HepG2 (cell line): Measurements from ENCODE around the gene LCK. TPM values are rescaled to one million over a fixed set of nuclear protein-coding genes. Genes with fewer than 3 reads are reported as not detected.
A peak's percentile ranks its signal among the peaks of the same experiment; 100 is the strongest.

Experiments
- RFX1 ChIP-seq: fragments of 450-650 bp; IDR thresholded peaks from 2 replicates; pipeline ENCODE4 v1.6.1; 2017
- SP2 ChIP-seq: sonication (generic); formaldehyde crosslinking; IDR thresholded peaks from 2 replicates; pipeline ENCODE4 v1.5.1; 2020; ENCODE audit warnings: mild to moderate bottlenecking, missing genetic modification reagents
- SUZ12 ChIP-seq: fragments of 150-350 bp; IDR thresholded peaks from 2 replicates; pipeline ENCODE4 v1.6.1; 2014; ENCODE audit warnings: low read depth, low read length
- ZFP41 ChIP-seq: sonication (generic); formaldehyde crosslinking; IDR thresholded peaks from 2 replicates; pipeline ENCODE4 v1.4.0; 2020; ENCODE audit warnings: mild to moderate bottlenecking, missing genetic modification reagents, borderline replicate concordance
- ZNF17 ChIP-seq: sonication (generic); formaldehyde crosslinking; IDR thresholded peaks from 2 replicates; pipeline ENCODE4 v1.5.0; 2020; ENCODE audit warnings: mild to moderate bottlenecking, missing genetic modification reagents
- ZNF274 ChIP-seq: sonication (generic); formaldehyde crosslinking; IDR thresholded peaks from 2 replicates; pipeline ENCODE4 v1.5.1; 2020; ENCODE audit warnings: mild to moderate bottlenecking, missing genetic modification reagents
- polyA plus RNA-seq, 8 experiments: library from polyadenylated mRNA; depleted of rRNA in 3 of 8; stranded (reverse) in 7 of 8; unstranded in 1 of 8; fragments of >200 nt; fragmentation: Illumina TruSeq in 4 of 8; extraction: Trizol in 4 of 8; gene quantifications; 2 replicates each; pipeline versions ENCODE4 v1.2.1 to v1.2.3, GENCODE V29; 2011 to 2016; ENCODE audit warnings: low read depth in 4 of 8, missing spikeins in 1 of 8, mixed read lengths in 1 of 8; ENCODE audit not compliant: insufficient read depth in 1 of 8
- total RNA-seq, 5 experiments: library from RNA; depleted of rRNA; stranded (reverse); fragments of >200 nt; fragmentation: Illumina TruSeq; extraction: Trizol; gene quantifications; 2 replicates each; pipeline ENCODE4 v1.2.3, GENCODE V29; 2016; ENCODE audit warnings: low read depth in 1 of 5
- TF ChIP-seq, protein P1 (sequence below): sonication (generic); formaldehyde crosslinking; IDR thresholded peaks from one replicate; pipeline ENCODE4 v1.5.1; 2020; ENCODE audit warnings: mild to moderate bottlenecking, missing genetic modification reagents; ENCODE audit errors: not compliant biosample characterization
- TF ChIP-seq, protein P2 (sequence below): sonication (generic); IDR thresholded peaks from 2 replicates; pipeline ENCODE4 v1.6.1; 2016; ENCODE audit warnings: low read depth, borderline replicate concordance
- TF ChIP-seq, protein P3 (sequence below): IDR thresholded peaks from 2 replicates; pipeline ENCODE4 v1.6.1; 2016; ENCODE audit warnings: missing biosample characterization, missing genetic modification reagents, low read depth
- TF ChIP-seq, protein P4 (sequence below): IDR thresholded peaks from 2 replicates; pipeline ENCODE4 v1.6.1; 2012; ENCODE audit warnings: low read depth, low read length, improper control_type of control experiment
- TF ChIP-seq, protein P5 (sequence below): sonication (generic); formaldehyde crosslinking; IDR thresholded peaks from 2 replicates; pipeline ENCODE4 v1.4.0; 2020; ENCODE audit warnings: mild to moderate bottlenecking, missing genetic modification reagents, borderline replicate concordance

Gene LCK
- total and polyA plus RNA-seq, 2 of the 13 experiments (the other 11 are each of a cell fraction or from before 2014, with no cell fraction given) = 0.93 to 1.8 TPM

DNA sequence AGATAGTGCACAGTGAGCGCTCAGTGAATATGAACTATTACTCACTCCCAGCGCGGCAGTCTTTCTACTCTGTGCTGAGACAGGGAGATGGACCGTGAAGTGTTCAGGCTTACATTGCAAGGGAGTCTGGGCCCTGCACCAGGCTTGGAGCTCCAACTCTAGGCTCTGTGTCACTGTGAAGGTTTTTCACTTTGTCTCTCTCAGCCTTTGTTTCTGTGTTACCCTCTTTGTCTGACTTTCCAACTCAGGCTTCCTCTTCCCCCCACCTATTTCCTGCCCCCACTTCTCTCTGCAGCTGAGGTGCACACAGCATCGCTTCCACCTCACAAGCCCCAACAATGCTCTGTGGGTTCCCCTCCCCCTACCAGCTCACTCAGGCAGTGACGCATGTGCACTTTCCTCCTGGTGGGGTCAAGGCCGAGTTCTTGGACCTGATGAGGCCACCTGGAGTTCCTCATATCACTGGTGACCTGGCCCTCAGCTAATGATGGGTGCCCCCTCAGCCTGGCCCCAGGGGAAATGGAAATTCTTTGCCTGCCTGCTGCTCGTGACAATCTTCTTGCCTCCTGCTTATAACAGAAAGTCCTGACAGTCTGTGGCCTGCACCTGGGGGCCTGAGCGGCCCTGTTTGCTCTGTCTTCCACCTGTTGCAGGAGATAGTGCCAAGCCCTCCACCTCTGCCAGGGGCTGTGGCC is 1.1 kb upstream of the LCK start (continued):
- TF ChIP-seq, protein P1, sequence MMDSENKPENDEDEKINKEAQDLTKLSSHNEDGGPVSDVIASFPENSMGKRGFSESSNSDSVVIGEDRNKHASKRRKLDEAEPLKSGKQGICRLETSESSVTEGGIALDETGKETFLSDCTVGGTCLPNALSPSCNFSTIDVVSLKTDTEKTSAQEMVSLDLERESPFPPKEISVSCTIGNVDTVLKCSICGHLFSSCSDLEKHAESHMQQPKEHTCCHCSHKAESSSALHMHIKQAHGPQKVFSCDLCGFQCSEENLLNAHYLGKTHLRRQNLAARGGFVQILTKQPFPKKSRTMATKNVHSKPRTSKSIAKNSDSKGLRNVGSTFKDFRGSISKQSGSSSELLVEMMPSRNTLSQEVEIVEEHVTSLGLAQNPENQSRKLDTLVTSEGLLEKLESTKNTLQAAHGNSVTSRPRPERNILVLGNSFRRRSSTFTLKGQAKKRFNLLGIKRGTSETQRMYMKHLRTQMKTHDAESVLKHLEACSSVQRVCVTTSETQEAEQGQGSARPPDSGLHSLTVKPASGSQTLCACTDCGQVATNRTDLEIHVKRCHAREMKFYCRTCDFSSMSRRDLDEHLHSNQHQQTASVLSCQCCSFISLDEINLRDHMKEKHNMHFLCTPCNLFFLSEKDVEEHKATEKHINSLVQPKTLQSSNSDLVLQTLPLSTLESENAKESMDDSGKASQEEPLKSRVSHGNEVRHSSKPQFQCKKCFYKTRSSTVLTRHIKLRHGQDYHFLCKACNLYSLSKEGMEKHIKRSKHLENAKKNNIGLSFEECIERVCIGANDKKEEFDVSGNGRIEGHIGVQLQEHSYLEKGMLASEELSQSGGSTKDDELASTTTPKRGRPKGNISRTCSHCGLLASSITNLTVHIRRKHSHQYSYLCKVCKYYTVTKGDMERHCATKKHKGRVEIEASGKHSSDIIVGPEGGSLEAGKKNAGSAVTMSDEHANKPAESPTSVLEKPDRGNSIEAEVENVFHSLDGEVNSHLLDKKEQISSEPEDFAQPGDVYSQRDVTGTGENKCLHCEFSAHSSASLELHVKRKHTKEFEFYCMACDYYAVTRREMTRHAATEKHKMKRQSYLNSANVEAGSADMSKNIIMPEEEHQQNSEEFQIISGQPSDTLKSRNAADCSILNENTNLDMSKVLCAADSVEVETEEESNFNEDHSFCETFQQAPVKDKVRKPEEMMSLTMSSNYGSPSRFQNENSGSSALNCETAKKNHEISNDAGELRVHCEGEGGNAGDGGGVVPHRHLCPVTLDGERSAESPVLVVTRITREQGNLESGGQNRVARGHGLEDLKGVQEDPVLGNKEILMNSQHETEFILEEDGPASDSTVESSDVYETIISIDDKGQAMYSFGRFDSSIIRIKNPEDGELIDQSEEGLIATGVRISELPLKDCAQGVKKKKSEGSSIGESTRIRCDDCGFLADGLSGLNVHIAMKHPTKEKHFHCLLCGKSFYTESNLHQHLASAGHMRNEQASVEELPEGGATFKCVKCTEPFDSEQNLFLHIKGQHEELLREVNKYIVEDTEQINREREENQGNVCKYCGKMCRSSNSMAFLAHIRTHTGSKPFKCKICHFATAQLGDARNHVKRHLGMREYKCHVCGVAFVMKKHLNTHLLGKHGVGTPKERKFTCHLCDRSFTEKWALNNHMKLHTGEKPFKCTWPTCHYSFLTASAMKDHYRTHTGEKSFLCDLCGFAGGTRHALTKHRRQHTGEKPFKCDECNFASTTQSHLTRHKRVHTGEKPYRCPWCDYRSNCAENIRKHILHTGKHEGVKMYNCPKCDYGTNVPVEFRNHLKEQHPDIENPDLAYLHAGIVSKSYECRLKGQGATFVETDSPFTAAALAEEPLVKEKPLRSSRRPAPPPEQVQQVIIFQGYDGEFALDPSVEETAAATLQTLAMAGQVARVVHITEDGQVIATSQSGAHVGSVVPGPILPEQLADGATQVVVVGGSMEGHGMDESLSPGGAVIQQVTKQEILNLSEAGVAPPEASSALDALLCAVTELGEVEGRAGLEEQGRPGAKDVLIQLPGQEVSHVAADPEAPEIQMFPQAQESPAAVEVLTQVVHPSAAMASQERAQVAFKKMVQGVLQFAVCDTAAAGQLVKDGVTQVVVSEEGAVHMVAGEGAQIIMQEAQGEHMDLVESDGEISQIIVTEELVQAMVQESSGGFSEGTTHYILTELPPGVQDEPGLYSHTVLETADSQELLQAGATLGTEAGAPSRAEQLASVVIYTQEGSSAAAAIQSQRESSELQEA (CRISPR knock-in tag) = no peak
- TF ChIP-seq, protein P2, sequence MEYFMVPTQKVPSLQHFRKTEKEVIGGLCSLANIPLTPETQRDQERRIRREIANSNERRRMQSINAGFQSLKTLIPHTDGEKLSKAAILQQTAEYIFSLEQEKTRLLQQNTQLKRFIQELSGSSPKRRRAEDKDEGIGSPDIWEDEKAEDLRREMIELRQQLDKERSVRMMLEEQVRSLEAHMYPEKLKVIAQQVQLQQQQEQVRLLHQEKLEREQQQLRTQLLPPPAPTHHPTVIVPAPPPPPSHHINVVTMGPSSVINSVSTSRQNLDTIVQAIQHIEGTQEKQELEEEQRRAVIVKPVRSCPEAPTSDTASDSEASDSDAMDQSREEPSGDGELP = peak; percentile 87; the same call in 1 of the 2 replicates
- TF ChIP-seq SP2 (CRISPR knock-in tag) (no peak; the same call in 1 of the 2 replicates), ZFP41 (CRISPR knock-in tag) (no peak), RFX1 (no peak), SUZ12 (no peak), ZNF274 (CRISPR knock-in tag) (no peak), ZNF17 (CRISPR knock-in tag) (no peak)
- TF ChIP-seq, protein P3, sequence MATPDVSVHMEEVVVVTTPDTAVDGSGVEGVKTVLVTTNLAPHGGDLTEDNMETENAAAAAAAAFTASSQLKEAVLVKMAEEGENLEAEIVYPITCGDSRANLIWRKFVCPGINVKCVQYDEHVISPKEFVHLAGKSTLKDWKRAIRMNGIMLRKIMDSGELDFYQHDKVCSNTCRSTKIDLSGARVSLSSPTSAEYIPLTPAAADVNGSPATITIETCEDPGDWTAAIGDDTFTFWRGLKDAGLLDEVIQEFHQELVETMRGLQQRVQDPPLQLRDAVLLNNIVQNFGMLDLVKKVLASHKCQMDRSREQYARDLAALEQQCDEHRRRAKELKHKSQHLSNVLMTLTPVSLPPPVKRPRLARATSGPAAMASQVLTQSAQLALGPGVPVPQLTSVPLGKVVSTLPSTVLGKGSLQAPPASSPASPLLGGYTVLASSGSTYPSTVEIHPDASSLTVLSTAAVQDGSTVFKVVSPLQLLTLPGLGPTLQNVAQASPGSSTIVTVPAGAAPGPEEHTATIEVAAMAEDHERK = no peak
- TF ChIP-seq, protein P4, sequence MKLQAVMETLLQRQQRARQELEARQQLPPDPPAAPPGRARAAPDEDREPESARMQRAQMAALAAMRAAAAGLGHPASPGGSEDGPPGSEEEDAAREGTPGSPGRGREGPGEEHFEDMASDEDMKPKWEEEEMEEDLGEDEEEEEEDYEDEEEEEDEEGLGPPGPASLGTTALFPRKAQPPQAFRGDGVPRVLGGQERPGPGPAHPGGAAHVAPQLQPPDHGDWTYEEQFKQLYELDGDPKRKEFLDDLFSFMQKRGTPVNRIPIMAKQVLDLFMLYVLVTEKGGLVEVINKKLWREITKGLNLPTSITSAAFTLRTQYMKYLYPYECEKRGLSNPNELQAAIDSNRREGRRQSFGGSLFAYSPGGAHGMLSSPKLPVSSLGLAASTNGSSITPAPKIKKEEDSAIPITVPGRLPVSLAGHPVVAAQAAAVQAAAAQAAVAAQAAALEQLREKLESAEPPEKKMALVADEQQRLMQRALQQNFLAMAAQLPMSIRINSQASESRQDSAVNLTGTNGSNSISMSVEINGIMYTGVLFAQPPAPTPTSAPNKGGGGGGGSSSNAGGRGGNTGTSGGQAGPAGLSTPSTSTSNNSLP = peak; percentile 63; the same call in 1 of the 2 replicates
- TF ChIP-seq, protein P5, sequence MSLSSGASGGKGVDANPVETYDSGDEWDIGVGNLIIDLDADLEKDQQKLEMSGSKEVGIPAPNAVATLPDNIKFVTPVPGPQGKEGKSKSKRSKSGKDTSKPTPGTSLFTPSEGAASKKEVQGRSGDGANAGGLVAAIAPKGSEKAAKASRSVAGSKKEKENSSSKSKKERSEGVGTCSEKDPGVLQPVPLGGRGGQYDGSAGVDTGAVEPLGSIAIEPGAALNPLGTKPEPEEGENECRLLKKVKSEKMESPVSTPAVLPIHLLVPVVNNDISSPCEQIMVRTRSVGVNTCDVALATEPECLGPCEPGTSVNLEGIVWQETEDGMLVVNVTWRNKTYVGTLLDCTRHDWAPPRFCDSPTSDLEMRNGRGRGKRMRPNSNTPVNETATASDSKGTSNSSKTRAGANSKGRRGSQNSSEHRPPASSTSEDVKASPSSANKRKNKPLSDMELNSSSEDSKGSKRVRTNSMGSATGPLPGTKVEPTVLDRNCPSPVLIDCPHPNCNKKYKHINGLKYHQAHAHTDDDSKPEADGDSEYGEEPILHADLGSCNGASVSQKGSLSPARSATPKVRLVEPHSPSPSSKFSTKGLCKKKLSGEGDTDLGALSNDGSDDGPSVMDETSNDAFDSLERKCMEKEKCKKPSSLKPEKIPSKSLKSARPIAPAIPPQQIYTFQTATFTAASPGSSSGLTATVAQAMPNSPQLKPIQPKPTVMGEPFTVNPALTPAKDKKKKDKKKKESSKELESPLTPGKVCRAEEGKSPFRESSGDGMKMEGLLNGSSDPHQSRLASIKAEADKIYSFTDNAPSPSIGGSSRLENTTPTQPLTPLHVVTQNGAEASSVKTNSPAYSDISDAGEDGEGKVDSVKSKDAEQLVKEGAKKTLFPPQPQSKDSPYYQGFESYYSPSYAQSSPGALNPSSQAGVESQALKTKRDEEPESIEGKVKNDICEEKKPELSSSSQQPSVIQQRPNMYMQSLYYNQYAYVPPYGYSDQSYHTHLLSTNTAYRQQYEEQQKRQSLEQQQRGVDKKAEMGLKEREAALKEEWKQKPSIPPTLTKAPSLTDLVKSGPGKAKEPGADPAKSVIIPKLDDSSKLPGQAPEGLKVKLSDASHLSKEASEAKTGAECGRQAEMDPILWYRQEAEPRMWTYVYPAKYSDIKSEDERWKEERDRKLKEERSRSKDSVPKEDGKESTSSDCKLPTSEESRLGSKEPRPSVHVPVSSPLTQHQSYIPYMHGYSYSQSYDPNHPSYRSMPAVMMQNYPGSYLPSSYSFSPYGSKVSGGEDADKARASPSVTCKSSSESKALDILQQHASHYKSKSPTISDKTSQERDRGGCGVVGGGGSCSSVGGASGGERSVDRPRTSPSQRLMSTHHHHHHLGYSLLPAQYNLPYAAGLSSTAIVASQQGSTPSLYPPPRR (CRISPR knock-in tag) = peak; percentile 83
